Measurements from ENCODE around the gene GINS2.

DNA sequence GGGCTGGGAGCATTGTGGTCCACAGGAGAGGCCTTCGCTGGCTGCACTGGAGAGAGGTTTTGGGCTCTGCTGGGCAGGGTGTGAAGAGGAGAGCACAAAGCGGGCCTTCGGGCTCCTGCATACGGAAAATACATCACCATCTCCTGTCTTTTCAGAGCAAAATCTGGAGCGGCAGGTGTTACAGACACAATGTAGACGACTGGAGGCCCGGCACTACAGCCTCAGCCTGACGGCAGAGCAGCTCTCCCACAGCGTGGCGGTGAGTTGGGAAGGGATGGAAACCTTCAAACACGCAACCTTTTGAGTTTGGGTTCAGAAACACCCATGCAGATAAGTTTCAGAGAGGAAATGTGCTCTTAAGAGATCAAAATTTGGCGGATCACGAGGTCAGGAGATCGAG, 17.9 kb downstream of the GINS2 start:
- TF ChIP-seq, protein P1, sequence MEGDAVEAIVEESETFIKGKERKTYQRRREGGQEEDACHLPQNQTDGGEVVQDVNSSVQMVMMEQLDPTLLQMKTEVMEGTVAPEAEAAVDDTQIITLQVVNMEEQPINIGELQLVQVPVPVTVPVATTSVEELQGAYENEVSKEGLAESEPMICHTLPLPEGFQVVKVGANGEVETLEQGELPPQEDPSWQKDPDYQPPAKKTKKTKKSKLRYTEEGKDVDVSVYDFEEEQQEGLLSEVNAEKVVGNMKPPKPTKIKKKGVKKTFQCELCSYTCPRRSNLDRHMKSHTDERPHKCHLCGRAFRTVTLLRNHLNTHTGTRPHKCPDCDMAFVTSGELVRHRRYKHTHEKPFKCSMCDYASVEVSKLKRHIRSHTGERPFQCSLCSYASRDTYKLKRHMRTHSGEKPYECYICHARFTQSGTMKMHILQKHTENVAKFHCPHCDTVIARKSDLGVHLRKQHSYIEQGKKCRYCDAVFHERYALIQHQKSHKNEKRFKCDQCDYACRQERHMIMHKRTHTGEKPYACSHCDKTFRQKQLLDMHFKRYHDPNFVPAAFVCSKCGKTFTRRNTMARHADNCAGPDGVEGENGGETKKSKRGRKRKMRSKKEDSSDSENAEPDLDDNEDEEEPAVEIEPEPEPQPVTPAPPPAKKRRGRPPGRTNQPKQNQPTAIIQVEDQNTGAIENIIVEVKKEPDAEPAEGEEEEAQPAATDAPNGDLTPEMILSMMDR (IDR thresholded peaks at IDR 0.05) = no peak
- TF ChIP-seq POLR2A (IDR thresholded peaks at IDR 0.05) = no peak

Measured in adrenal gland (tissue), 5 donors.